Endothelial cell of umbilical vein (primary cell): ENCODE data around the gene SLC51B. TPM values are rescaled to one million over a fixed set of nuclear protein-coding genes. Genes with fewer than 3 reads are reported as not detected.

Experiments used
- BruUV-seq: library from RNA; stranded (reverse); fragments of 400-500 nt; replicated peaks from 2 replicates; lab custom pipeline; 2021; lab: Mats Ljungman, UMichigan
- CTCF ChIA-PET: fragments of 300-600, 350-600 bp; sonication (Branson Sonifier 250); formaldehyde crosslinking; loops from one replicate; lab custom pipeline; 2021; ENCODE audit warnings: antibody characterized with exemption, inconsistent platforms; lab: Charles Lee
- POLR2A ChIA-PET: fragments of 300-600, 350-600 bp; sonication (Branson Sonifier 250); formaldehyde crosslinking; loops from one replicate; lab custom pipeline; 2021; ENCODE audit warnings: antibody characterized with exemption, inconsistent platforms; lab: Charles Lee
- DNase-seq: peaks from one replicate; pipeline ENCODE4 v3.0.0-alpha.2; 2011; ENCODE audit warnings: low read depth, low spot score
- FAIRE-seq: peaks from 2 replicates; lab custom pipeline; 2011; peaks lifted over from hg19 to GRCh38; lab: Jason Lieb, UNC
- H2AFZ ChIP-seq: 2 replicates; pipeline ENCODE4 v1.6.0; 2012; ENCODE audit warnings: low read depth, low read length, control low read depth, inconsistent platforms
- H3K27ac ChIP-seq: 2 replicates; pipeline ENCODE4 v1.5.1; 2011; ENCODE audit warnings: low read depth, mild to moderate bottlenecking, control low read depth, low read length, moderate library complexity; ENCODE audit not compliant: insufficient read depth
- H3K27me3 ChIP-seq, 2 experiments: 2 replicates each; pipeline versions ENCODE4 v1.6.0 to v1.6.1; 2011; ENCODE audit warnings: low read length in 2 of 2, mixed read lengths in 1 of 2; ENCODE audit not compliant: control insufficient read depth in 2 of 2, insufficient read depth in 2 of 2
- H3K36me3 ChIP-seq, 2 experiments: 2 replicates in 1 of 2; 3 replicates in 1 of 2; pipeline ENCODE4 v1.5.1; 2011; ENCODE audit warnings: low read length in 2 of 2, mild to moderate bottlenecking in 1 of 2, moderate library complexity in 1 of 2; ENCODE audit not compliant: control insufficient read depth in 2 of 2, insufficient read depth in 2 of 2; ENCODE audit errors: extremely low read depth in 1 of 2
- H3K4me1 ChIP-seq: 3 replicates; pipeline ENCODE4 v1.5.1; 2011; ENCODE audit warnings: mild to moderate bottlenecking, low read length; ENCODE audit not compliant: control insufficient read depth, insufficient read depth; ENCODE audit errors: extremely low read depth
- H3K4me2 ChIP-seq: 2 replicates; pipeline ENCODE4 v1.6.1; 2011; ENCODE audit warnings: low read length, control low read depth, mixed read lengths; ENCODE audit not compliant: insufficient read depth
- H3K4me3 ChIP-seq, 3 experiments: fragments of 200-600 bp in 1 of 3; sonication (generic), shearing (Covaris generic) in 1 of 3; replicated peaks in 1 of 3; 2 replicates each; pipeline ENCODE4 v1.5.1; 2011 to 2016; ENCODE audit warnings: control low read depth in 3 of 3, low read length in 3 of 3, mild to moderate bottlenecking in 2 of 3, inconsistent platforms in 1 of 3, low read depth in 1 of 3, moderate library complexity in 1 of 3; ENCODE audit not compliant: insufficient read depth in 1 of 3
- H3K79me2 ChIP-seq: 2 replicates; pipeline ENCODE4 v1.6.0; 2012; ENCODE audit warnings: low read length, inconsistent platforms; ENCODE audit not compliant: control insufficient read depth, insufficient read depth
- H3K9ac ChIP-seq: replicated peaks from 2 replicates; pipeline ENCODE3; 2011; ENCODE audit warnings: low read length, control low read depth; ENCODE audit not compliant: insufficient read depth; ENCODE audit errors: extremely low read depth
- H3K9me1 ChIP-seq: replicated peaks from 3 replicates; pipeline ENCODE4 v1.6.0; 2011; ENCODE audit warnings: mild to moderate bottlenecking, low read length; ENCODE audit not compliant: control insufficient read depth, insufficient read depth; ENCODE audit errors: extremely low read depth
- H3K9me3 ChIP-seq: replicated peaks from 2 replicates; pipeline ENCODE4 v1.5.1; 2012; ENCODE audit warnings: low read length, inconsistent platforms; ENCODE audit not compliant: control insufficient read depth, insufficient read depth
- H4K20me1 ChIP-seq: replicated peaks from 2 replicates; pipeline ENCODE3; 2011; ENCODE audit warnings: mild to moderate bottlenecking, low read length; ENCODE audit not compliant: control insufficient read depth, insufficient read depth; ENCODE audit errors: extremely low read depth
- CTCF ChIP-seq, 2 donors: IDR thresholded peaks; 1 replicate in 1 of 2; 2 replicates in 1 of 2; pipeline ENCODE4 v1.5.1; 2011; ENCODE audit warnings: low read length in 2 of 2, mild to moderate bottlenecking in 2 of 2, moderate library complexity in 2 of 2, control low read depth in 1 of 2, inconsistent platforms in 1 of 2, low read depth in 1 of 2; ENCODE audit not compliant: insufficient read depth in 1 of 2; ENCODE audit errors: extremely low read depth in 1 of 2
- EZH2 ChIP-seq: IDR thresholded peaks from 2 replicates; pipeline ENCODE4 v1.6.1; 2012; ENCODE audit warnings: borderline replicate concordance, low read depth, mild to moderate bottlenecking, moderate library complexity, low read length, inconsistent platforms; ENCODE audit not compliant: severe bottlenecking
- FOS ChIP-seq: IDR thresholded peaks from 2 replicates; pipeline ENCODE4 v1.6.1; 2011; ENCODE audit warnings: mild to moderate bottlenecking, low read length, moderate library complexity, borderline replicate concordance; ENCODE audit not compliant: insufficient read depth
- GATA2 ChIP-seq: IDR thresholded peaks from 2 replicates; pipeline ENCODE4 v1.7.0; 2011; ENCODE audit warnings: low read depth, mild to moderate bottlenecking, moderate library complexity, mixed read lengths, low read length; ENCODE audit not compliant: insufficient read length, insufficient read depth
- JUN ChIP-seq: IDR thresholded peaks from 2 replicates; pipeline ENCODE4 v1.6.1; 2011; ENCODE audit warnings: borderline replicate concordance, low read depth; ENCODE audit not compliant: insufficient read length, insufficient read depth
- MYC ChIP-seq: IDR thresholded peaks from one replicate; pipeline ENCODE4 v1.6.1; 2011; ENCODE audit warnings: mild to moderate bottlenecking, low read depth, low read length
- POLR2A ChIP-seq: IDR thresholded peaks from 2 replicates; pipeline ENCODE4 v1.6.1; 2012; ENCODE audit warnings: low read depth, mild to moderate bottlenecking, control low read depth, low read length
- POLR2AphosphoS5 ChIP-seq: IDR thresholded peaks from 2 replicates; pipeline ENCODE4 v1.6.1; 2012; ENCODE audit warnings: low read depth, mild to moderate bottlenecking, control low read depth, low read length, moderate library complexity; ENCODE audit not compliant: insufficient read depth
- dilution Hi-C: fragments of 300-500 bp; cut with MboI; formaldehyde crosslinking; loops from one replicate; pipeline ENCODE4 v1.15.0; 2019; ENCODE audit warnings: low sequenced_read_pairs; ENCODE audit not compliant: extremely low pct_ligation_motif_present
- intact Hi-C: fragments of 100-400 bp; cut with micrococcal nuclease; formaldehyde crosslinking; loops from one replicate; pipeline ENCODE4 v1.10.0; 2022
- polyA plus RNA-seq, 4 experiments: library from polyadenylated mRNA; depleted of rRNA in 3 of 4; stranded (reverse) in 3 of 4; unstranded in 1 of 4; fragments of >200 nt; gene quantifications; 2 replicates each; pipeline versions ENCODE4 v1.2.1 to v1.2.3, GENCODE V29; 2011 to 2012; ENCODE audit warnings: missing spikeins in 1 of 4
- total RNA-seq: library from RNA; stranded (reverse); gene quantifications from 2 replicates; pipeline ENCODE4 v1.2.3, GENCODE V29; 2021
- TF ChIP-seq, protein P1 (sequence below): IDR thresholded peaks from 2 replicates; pipeline ENCODE4 v1.6.1; 2011; ENCODE audit not compliant: insufficient read depth, insufficient read length

The SLC51B gene
- total and polyA plus RNA-seq, 2 donors (not counting 3 experiments of a cell fraction or from before 2014, with no cell fraction given): not detected

DNA sequence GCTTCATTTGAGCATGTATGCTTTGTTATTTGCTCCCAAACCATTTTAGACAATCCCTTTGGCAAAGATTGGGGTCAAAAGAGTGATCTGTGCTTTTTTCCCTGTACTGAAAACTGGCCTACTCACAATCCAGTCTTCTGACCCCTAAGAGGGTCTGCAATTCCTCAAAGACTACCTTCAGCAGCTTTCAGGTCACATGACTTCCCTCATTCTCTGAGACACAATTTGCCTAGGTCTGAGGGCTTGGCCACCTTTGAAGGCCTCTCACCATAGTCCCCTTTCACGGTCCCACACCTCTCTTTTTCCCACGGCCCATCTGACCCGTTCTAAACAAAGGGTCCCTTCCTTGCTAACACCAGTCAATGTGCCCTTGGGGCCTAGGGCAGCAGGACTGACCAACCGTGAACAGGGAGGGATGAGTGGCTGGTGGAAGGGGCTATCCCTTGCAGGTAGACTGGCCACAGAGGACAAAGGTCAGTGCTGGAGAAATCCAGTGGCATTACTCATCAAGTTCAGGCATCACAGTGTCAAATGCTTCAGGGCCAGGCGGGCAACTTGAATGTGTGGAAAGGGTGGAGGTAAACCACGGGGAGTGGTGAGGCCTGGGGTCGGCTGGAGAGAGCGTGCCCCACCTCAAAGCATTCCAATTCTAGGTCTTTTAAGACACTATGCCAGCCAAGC, 11.8 kb downstream of the SLC51B start:
- no TSS peak for BruUV-seq
- DNase-seq (no peak), FAIRE-seq (no peak)
- no peaks in the 10 kb centered on the region for H3K4me1 ChIP-seq
- no peak overlapping the region for H3K4me2 ChIP-seq
- no peaks in the 10 kb centered on the region for H4K20me1 ChIP-seq
- no peaks in the 10 kb centered on the region for H3K27me3 ChIP-seq
- H3K9me3 ChIP-seq: no peaks in the 10 kb centered on the region
- no peak overlapping the region for H3K27ac ChIP-seq
- intact Hi-C loops (no loop called here), dilution Hi-C loops (no loop called here)
- no peak overlapping the region for H3K4me3 ChIP-seq
- ChIA-PET CTCF (interaction anchor here (1.3 to 7.2 kb wide), 4 partner anchors 14 to 44 kb away, joined by 3 to 89 read pairs (median 48); partner anchors contain the start of gene KBTBD13), POLR2A (no interaction called here)
- H3K36me3 ChIP-seq: no peaks in the 10 kb centered on the region
- no peak overlapping the region for H3K9ac ChIP-seq
- H2AFZ ChIP-seq: no peak overlapping the region
- TF ChIP-seq JUN: no peak
- TF ChIP-seq FOS: no peak
- no peak for TF ChIP-seq POLR2A
- no peak for TF ChIP-seq POLR2AphosphoS5
- TF ChIP-seq MYC: no peak
- TF ChIP-seq CTCF (IDR thresholded peaks at IDR 0.05; ENCODE audit: extremely low read depth in 1 of 2, insufficient read depth in 1 of 2, low read depth in 1 of 2, low read length in 2 of 2): no peak
- TF ChIP-seq, protein P1, sequence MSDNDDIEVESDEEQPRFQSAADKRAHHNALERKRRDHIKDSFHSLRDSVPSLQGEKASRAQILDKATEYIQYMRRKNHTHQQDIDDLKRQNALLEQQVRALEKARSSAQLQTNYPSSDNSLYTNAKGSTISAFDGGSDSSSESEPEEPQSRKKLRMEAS: no peak
- TF ChIP-seq GATA2: no peak
- TF ChIP-seq EZH2: no peak
- H3K79me2 ChIP-seq: no peaks in the 10 kb centered on the region
- no peaks in the 10 kb centered on the region for H3K9me1 ChIP-seq
